ENCODE data around the gene MINDY1. TPM values are rescaled to one million over a fixed set of nuclear protein-coding genes. Genes with fewer than 3 reads are reported as not detected.

MINDY1 gene
- total RNA-seq, 4 donors from 2014 or later = 28.5 to 36.6 (median 30.8) TPM

- no peak overlapping the region for H3K4me3 ChIP-seq (ENCODE audit: low read depth, poor library complexity, severe bottlenecking)
- DNase-seq (ENCODE audit: low spot score in 2 of 2) = no peak
- intact Hi-C loops (cut with DNase I; ENCODE audit: low total_unique reads) = no loop called here
- WGBS, 2 donors = 68 to 84% methylated on average over 6 of the region's 6 CpGs
- TF ChIP-seq POLR2A (IDR thresholded peaks at IDR 0.05) = no peak
These were observed 25.4 kb downstream of the MINDY1 start for GRCh38 chr1:150981177-150981804.

- intact Hi-C loops (cut with DNase I; ENCODE audit: low total_unique reads) = no loop called here
- no peak overlapping the region for H3K4me3 ChIP-seq (ENCODE audit: low read depth, poor library complexity, severe bottlenecking)
- TF ChIP-seq CTCF (IDR thresholded peaks at IDR 0.05) = peak in 1 of 3 donors; percentile 99
- no peak for TF ChIP-seq POLR2A (IDR thresholded peaks at IDR 0.05)
- peak; percentile 90 to 97 for DNase-seq (ENCODE audit: low spot score in 2 of 2)
- 32 to 33% methylated on average over 22 to 23 of the region's 23 CpGs for WGBS, 2 donors
These were observed 27.3 kb downstream of the MINDY1 start for GRCh38 chr1:150979092-150980056.

- TF ChIP-seq POLR2A (IDR thresholded peaks at IDR 0.05) = no peak
- no peak for TF ChIP-seq CTCF (IDR thresholded peaks at IDR 0.05)
- intact Hi-C loops (cut with DNase I; ENCODE audit: low total_unique reads) = no loop called here
- H3K4me3 ChIP-seq (ENCODE audit: low read depth, poor library complexity, severe bottlenecking) = no peak overlapping the region
- WGBS, 2 donors = 28 to 52% methylated on average over 11 of the region's 11 CpGs
- peak; percentile 86 to 97 for DNase-seq (ENCODE audit: low spot score in 2 of 2)
These were observed 29.6 kb downstream of the MINDY1 start for GRCh38 chr1:150976879-150977694.

GRCh38 chr1:150976401-150976821 is 30.3 kb downstream of the MINDY1 start:
- TF ChIP-seq POLR2A (IDR thresholded peaks at IDR 0.05) (no peak), CTCF (IDR thresholded peaks at IDR 0.05) (no peak)
- intact Hi-C loops (cut with DNase I; ENCODE audit: low total_unique reads) = no loop called here
- 93 to 97% methylated on average over 9 of the region's 9 CpGs for WGBS, 2 donors
- no peak for DNase-seq (ENCODE audit: low spot score in 2 of 2)
- H3K4me3 ChIP-seq (ENCODE audit: low read depth, poor library complexity, severe bottlenecking) = no peak overlapping the region

- peak within 1 kb of the TSS; percentile 69 for H3K4me3 ChIP-seq (ENCODE audit: low read depth, poor library complexity, severe bottlenecking)
- peak; percentile 55 to 96 for DNase-seq (ENCODE audit: low spot score in 2 of 2)
- TF ChIP-seq POLR2A (IDR thresholded peaks at IDR 0.05) (no peak), CTCF (IDR thresholded peaks at IDR 0.05) (no peak)
- intact Hi-C loops (cut with DNase I; ENCODE audit: low total_unique reads) = no loop called here
- WGBS, 2 donors = 23 to 47% methylated on average over 11 to 24 of the region's 106 CpGs
These were observed 31.9 kb downstream of the MINDY1 start, which contains the start of gene CERS2 for GRCh38 chr1:150974580-150975478. Gene CERS2 (minus strand): TSS chr1:150974835. CDS start chr1:150969090, 5,745 bp downstream.
